Spleen (tissue), 11 donors: ENCODE measurements around the gene GSS. TPM values are rescaled to one million over a fixed set of nuclear protein-coding genes. Genes with fewer than 3 reads are reported as not detected.
A peak's percentile ranks its signal among the peaks of the same experiment; 100 is the strongest.

Experiments
- DNase-seq: peaks from one replicate; pipeline ENCODE4 v3.0.0-alpha.2; 2020
- H3K27ac ChIP-seq, 8 donors: fragments of 200-600 bp; sonication (generic) in 7 of 8; 1 replicate in 4 of 8; 2 replicates in 4 of 8; pipeline versions ENCODE4 v1.5.0 to v1.8.0; 2016 to 2021; ENCODE audit warnings: inconsistent platforms in 4 of 8, mild to moderate bottlenecking in 4 of 8, moderate library complexity in 1 of 8
- H3K27me3 ChIP-seq, 7 donors: fragments of 200-600 bp; sonication (generic) in 6 of 7; replicated peaks in 1 of 7; 1 replicate in 4 of 7; 2 replicates in 3 of 7; pipeline versions ENCODE4 v1.5.0 to v1.8.0; 2016 to 2021; ENCODE audit warnings: inconsistent platforms in 3 of 7, mild to moderate bottlenecking in 1 of 7
- H3K36me3 ChIP-seq, 6 donors: fragments of 200-600 bp; sonication (generic) in 5 of 6; 1 replicate in 4 of 6; 2 replicates in 2 of 6; pipeline versions ENCODE4 v1.5.0 to v1.8.0; 2016 to 2021; ENCODE audit warnings: inconsistent platforms in 2 of 6
- H3K4me1 ChIP-seq, 6 donors: fragments of 200-600 bp; sonication (generic) in 5 of 6; 1 replicate in 3 of 6; 2 replicates in 3 of 6; pipeline versions ENCODE4 v1.5.0 to v1.8.0; 2016 to 2021; ENCODE audit warnings: inconsistent platforms in 3 of 6
- H3K4me3 ChIP-seq, 8 donors: fragments of 200-600 bp; sonication (generic) in 7 of 8; 1 replicate in 4 of 8; 2 replicates in 4 of 8; pipeline versions ENCODE4 v1.5.0 to v1.8.0; 2016 to 2021; ENCODE audit warnings: inconsistent platforms in 4 of 8, mild to moderate bottlenecking in 4 of 8, moderate library complexity in 2 of 8
- H3K9me3 ChIP-seq, 8 donors: fragments of 200-600 bp; sonication (generic) in 7 of 8; 1 replicate in 4 of 8; 2 replicates in 4 of 8; pipeline versions ENCODE4 v1.5.0 to v1.8.0; 2016 to 2021; ENCODE audit warnings: inconsistent platforms in 4 of 8
- CTCF ChIP-seq, 11 experiments: fragments of 200-600 bp in 7 of 11; fragments of 450-650 bp in 4 of 11; sonication (generic) in 4 of 11; IDR thresholded peaks in 8 of 11; conservative IDR thresholded peaks in 3 of 11; 1 replicate in 7 of 11; 2 replicates in 4 of 11; pipeline versions ENCODE4 v1.4.0 to v1.8.0; 2016 to 2021; ENCODE audit warnings: antibody characterized with exemption in 11 of 11, inconsistent platforms in 4 of 11, mild to moderate bottlenecking in 1 of 11
- POLR2A ChIP-seq, 3 donors: fragments of 450-650 bp; IDR thresholded peaks; one replicate each; pipeline ENCODE4 v1.5.1; 2017; ENCODE audit warnings: antibody characterized with exemption in 3 of 3, mild to moderate bottlenecking in 1 of 3
- POLR2AphosphoS5 ChIP-seq, 3 donors: sonication (generic); formaldehyde crosslinking; IDR thresholded peaks; one replicate each; pipeline ENCODE4 v1.5.1; 2017; ENCODE audit warnings: antibody characterized with exemption in 3 of 3
- WGBS, 5 donors: extraction: QIAGEN DNeasy Blood & Tissue Kit in 3 of 5; methylation state at CpG; one replicate each; pipeline versions ENCODE4 v1.1.5 to v1.1.7; 2013 to 2018; 5-methylcytosine and 5-hydroxymethylcytosine counted together
- intact Hi-C: fragments of 100-400 bp; cut with DNase I; formaldehyde crosslinking; loops from one replicate; pipeline ENCODE4 v1.15.0; 2023; ENCODE audit warnings: low total_unique reads
- polyA plus RNA-seq, 3 donors: library from polyadenylated mRNA; stranded (reverse); fragments of 200-250 nt; gene quantifications; one replicate each; pipeline ENCODE4 v1.2.1, GENCODE V29; 2013
- total RNA-seq, 7 donors: library from RNA; depleted of rRNA in 3 of 7; stranded (reverse); fragments of >200 nt in 3 of 7; fragmentation: NEBNext Ultra II Directional in 4 of 7; extraction: Animal tissue kit (Norgen Biotek cat#: 25700) in 4 of 7; gene quantifications; one replicate each; pipeline versions ENCODE4 v1.1.0 to v1.2.1, GENCODE V29; 2016 to 2021
- donor health status: healthy with polysubstance abuse.
- donor health status: DM: no; HTN: no; CAD: no; lungs with moderate emphysema.
- donor health status: DM: no; HTN: no; CAD: no.
- donor health status: Bipolar disorder and iron deficiency.
- donor health status: healthy.
- donor health status: DM: no; HTN: no; CAD: no.
- donor health status: DM: yes; HTN: yes; CAD: no.

GSS gene
- total and polyA plus RNA-seq, 10 donors, result 19.8 to 46.1 (median 32.7) TPM

GRCh38 chr20:35000922-35001595 lies 45.5 kb upstream of the GSS start:
- no peak overlapping the region for H3K4me3 ChIP-seq
- H3K27ac ChIP-seq, result no peak overlapping the region
- H3K9me3 ChIP-seq, result no peaks in the 10 kb centered on the region
- WGBS, 5 donors, result 88 to 95% (median 94%) methylated on average over 16 to 28 of the region's 28 CpGs
- no peaks in the 10 kb centered on the region for H3K27me3 ChIP-seq
- no peak for DNase-seq
- intact Hi-C loops, result no loop called here
- H3K4me1 ChIP-seq, result no peaks in the 10 kb centered on the region
- H3K36me3 ChIP-seq, result peaks cover 0 to 100% (median 98%) of the 10 kb centered on the region in 6 donors
- TF ChIP-seq POLR2AphosphoS5 (IDR thresholded peaks at IDR 0.05) (peak in 2 of 3 donors; percentile 8 to 26), CTCF (IDR thresholded peaks at IDR 0.05 in 8 of 11, conservative IDR thresholded peaks at IDR 0.05 in 3 of 11) (no peak)

GRCh38 chr20:35000311-35000921 lies 44.8 kb upstream of the GSS start:
- peaks cover 0 to 100% (median 97%) of the 10 kb centered on the region in 6 donors for H3K36me3 ChIP-seq

GRCh38 chr20:34999782-35000181 lies 44.2 kb upstream of the GSS start:
- H3K27me3 ChIP-seq, result no peaks in the 10 kb centered on the region
- H3K27ac ChIP-seq, result no peak overlapping the region
- no peaks in the 10 kb centered on the region for H3K9me3 ChIP-seq
- peaks cover 0 to 100% (median 97%) of the 10 kb centered on the region in 6 donors for H3K36me3 ChIP-seq
- no peak for DNase-seq
- no peak for TF ChIP-seq POLR2AphosphoS5 (IDR thresholded peaks at IDR 0.05)
- TF ChIP-seq CTCF (IDR thresholded peaks at IDR 0.05 in 8 of 11, conservative IDR thresholded peaks at IDR 0.05 in 3 of 11), result no peak
- TF ChIP-seq POLR2A (IDR thresholded peaks at IDR 0.05), result no peak
- H3K4me3 ChIP-seq, result no peak overlapping the region
- 72 to 90% (median 87%) methylated on average over 9 to 10 of the region's 10 CpGs for WGBS, 5 donors
- intact Hi-C loops, result no loop called here
- no peaks in the 10 kb centered on the region for H3K4me1 ChIP-seq

More at GRCh38 chr20:35000311-35000921, 44.8 kb upstream of the GSS start:
- TF ChIP-seq POLR2AphosphoS5 (IDR thresholded peaks at IDR 0.05), result peak in 2 of 3 donors; percentile 14 to 54
- no peak for TF ChIP-seq POLR2A (IDR thresholded peaks at IDR 0.05)
- DNase-seq, result no peak
- Histone ChIP-seq H3K4me1 (no peaks in the 10 kb centered on the region), H3K27ac (no peak overlapping the region), H3K4me3 (no peak overlapping the region), H3K27me3 (no peaks in the 10 kb centered on the region), H3K9me3 (no peaks in the 10 kb centered on the region)
- WGBS, 5 donors, result 89 to 93% (median 91%) methylated on average over 17 to 28 of the region's 28 CpGs
- intact Hi-C loops, result no loop called here

GRCh38 chr20:34999021-34999451 lies 43.4 kb upstream of the GSS start:
- Histone ChIP-seq H3K27me3 (no peaks in the 10 kb centered on the region), H3K4me3 (no peak overlapping the region), H3K27ac (no peak overlapping the region), H3K9me3 (no peaks in the 10 kb centered on the region), H3K4me1 (no peaks in the 10 kb centered on the region), H3K36me3 (peaks cover 0 to 100% (median 95%) of the 10 kb centered on the region in 6 donors)
- intact Hi-C loops, result no loop called here
- TF ChIP-seq POLR2AphosphoS5 (IDR thresholded peaks at IDR 0.05) (no peak), POLR2A (IDR thresholded peaks at IDR 0.05) (no peak), CTCF (IDR thresholded peaks at IDR 0.05 in 8 of 11, conservative IDR thresholded peaks at IDR 0.05 in 3 of 11) (no peak)
- WGBS, 5 donors, result 91 to 93% (median 92%) methylated on average over 25 of the region's 25 CpGs
- DNase-seq, result no peak
